ENCODE measurements around the gene EHD4. TPM values are rescaled to one million over a fixed set of nuclear protein-coding genes. Genes with fewer than 3 reads are reported as not detected.

The EHD4 gene
- total RNA-seq, 1 experiment from 2014 or later = 58.9 TPM

- DNase-seq (ENCODE audit: low read depth) = no peak
Measured at GRCh38 chr15:41937568-41937923, 34.8 kb downstream of the EHD4 start.

GRCh38 chr15:41936649-41937567 lies 35.4 kb downstream of the EHD4 start:
- peak; percentile 76 for DNase-seq (ENCODE audit: low read depth)

GRCh38 chr15:41936155-41936554 lies 36.2 kb downstream of the EHD4 start:
- DNase-seq (ENCODE audit: low read depth) = no peak

- no peak for DNase-seq (ENCODE audit: low read depth)
Measured at GRCh38 chr15:41935566-41936020, 36.8 kb downstream of the EHD4 start.

- DNase-seq (ENCODE audit: low read depth) = peak; percentile 94
Measured at GRCh38 chr15:41934843-41935242, 37.5 kb downstream of the EHD4 start.

- peak; percentile 81 for DNase-seq (ENCODE audit: low read depth)
Measured at GRCh38 chr15:41933771-41934170, 38.6 kb downstream of the EHD4 start.

- DNase-seq (ENCODE audit: low read depth) = no peak
Measured at GRCh38 chr15:41933326-41933725, 39.0 kb downstream of the EHD4 start.

GRCh38 chr15:41932511-41933289 lies 39.7 kb downstream of the EHD4 start:
- no peak for DNase-seq (ENCODE audit: low read depth)

- DNase-seq (ENCODE audit: low read depth) = no peak
Measured at GRCh38 chr15:41932101-41932500, 40.3 kb downstream of the EHD4 start.

GRCh38 chr15:41930867-41931222 lies 41.5 kb downstream of the EHD4 start:
- no peak for DNase-seq (ENCODE audit: low read depth)

- peak; percentile 98 for DNase-seq (ENCODE audit: low read depth)
Measured at GRCh38 chr15:41930221-41930866, 42.0 kb downstream of the EHD4 start.

GRCh38 chr15:41928637-41929620 lies 43.4 kb downstream of the EHD4 start:
- DNase-seq (ENCODE audit: low read depth) = no peak

- DNase-seq (ENCODE audit: low read depth) = no peak
Measured at GRCh38 chr15:41928100-41928499, 44.3 kb downstream of the EHD4 start.

GRCh38 chr15:41927536-41927935 lies 44.8 kb downstream of the EHD4 start:
- DNase-seq (ENCODE audit: low read depth) = no peak

- DNase-seq (ENCODE audit: low read depth) = peak; percentile 64
Measured at GRCh38 chr15:41926185-41927056, 45.9 kb downstream of the EHD4 start.

- DNase-seq (ENCODE audit: low read depth) = no peak
Measured at GRCh38 chr15:41925086-41925608, 47.2 kb downstream of the EHD4 start.

- DNase-seq (ENCODE audit: low read depth) = no peak
Measured at GRCh38 chr15:41923401-41923997, 48.9 kb downstream of the EHD4 start.

GRCh38 chr15:41922353-41922752 lies 50.0 kb downstream of the EHD4 start:
- DNase-seq (ENCODE audit: low read depth) = no peak

- DNase-seq (ENCODE audit: low read depth) = no peak
Measured at GRCh38 chr15:41921639-41922038, 50.7 kb downstream of the EHD4 start.
